HepG2 (cell line): Measurements from ENCODE around the gene ZSCAN1. TPM values are rescaled to one million over a fixed set of nuclear protein-coding genes. Genes with fewer than 3 reads are reported as not detected.

ENCODE experiments used
- AGO2 ChIP-seq: fragments of 200-400 bp; formaldehyde crosslinking; optimal IDR thresholded peaks from 2 replicates; pipeline ENCODE3; 2017; ENCODE audit warnings: mild to moderate bottlenecking, low read depth, low read length, moderate library complexity
- ATRX ChIP-seq: sonication (generic); formaldehyde crosslinking; IDR thresholded peaks from 2 replicates; pipeline ENCODE4 v1.4.0; 2020; ENCODE audit warnings: missing genetic modification reagents, borderline replicate concordance
- ELF4 ChIP-seq: sonication (generic); formaldehyde crosslinking; IDR thresholded peaks from 2 replicates; pipeline ENCODE4 v1.5.0; 2020; ENCODE audit warnings: missing genetic modification reagents, mild to moderate bottlenecking, moderate library complexity, borderline replicate concordance
- ELK4 ChIP-seq: sonication (generic); formaldehyde crosslinking; IDR thresholded peaks from 2 replicates; pipeline ENCODE4 v1.9.0; 2021; ENCODE audit warnings: missing genetic modification reagents, borderline replicate concordance
- FOSL2 ChIP-seq: sonication (generic); formaldehyde crosslinking; IDR thresholded peaks from 2 replicates; pipeline ENCODE4 v1.4.0; 2020; ENCODE audit warnings: missing genetic modification reagents
- HDAC6 ChIP-seq: fragments of 200-600 bp; sonication (generic); IDR thresholded peaks from 2 replicates; pipeline ENCODE4 v1.7.0; 2017; ENCODE audit warnings: mild to moderate bottlenecking, antibody characterized with exemption, low read length, low read depth
- MYPOP ChIP-seq: sonication (generic); formaldehyde crosslinking; IDR thresholded peaks from 2 replicates; pipeline ENCODE4 v1.8.1; 2023; ENCODE audit warnings: mild to moderate bottlenecking, moderate library complexity, missing genetic modification reagents
- NFAT5 ChIP-seq: sonication (generic); formaldehyde crosslinking; IDR thresholded peaks from 2 replicates; pipeline ENCODE4 v1.4.0; 2020; ENCODE audit warnings: missing genetic modification reagents
- NR2F6 ChIP-seq, 2 experiments: IDR thresholded peaks; 2 replicates each; pipeline ENCODE4 v1.6.1; 2016; ENCODE audit warnings: antibody characterized with exemption in 1 of 2, mild to moderate bottlenecking in 1 of 2
- PAX8 ChIP-seq: sonication (generic); formaldehyde crosslinking; IDR thresholded peaks from 2 replicates; pipeline ENCODE4 v1.8.0; 2022; ENCODE audit warnings: mild to moderate bottlenecking, missing genetic modification reagents, borderline replicate concordance
- REL ChIP-seq: sonication (generic); formaldehyde crosslinking; conservative IDR thresholded peaks from 2 replicates; pipeline ENCODE4 v1.8.0; 2022; ENCODE audit warnings: mild to moderate bottlenecking, missing genetic modification reagents, moderate library complexity
- SALL2 ChIP-seq: sonication (generic); formaldehyde crosslinking; IDR thresholded peaks from 2 replicates; pipeline ENCODE4 v1.8.1; 2023; ENCODE audit warnings: mild to moderate bottlenecking, missing genetic modification reagents, inconsistent platforms
- ZFP36 ChIP-seq: fragments of 150-350 bp; IDR thresholded peaks from 2 replicates; pipeline ENCODE4 v1.6.1; 2018; ENCODE audit warnings: borderline replicate concordance, low read length, low read depth; ENCODE audit not compliant: partially characterized antibody
- ZNF235 ChIP-seq: sonication (generic); formaldehyde crosslinking; IDR thresholded peaks from 2 replicates; pipeline ENCODE4 v1.8.1; 2023; ENCODE audit warnings: mild to moderate bottlenecking, missing genetic modification reagents, borderline replicate concordance
- ZNF432 ChIP-seq: sonication (generic); formaldehyde crosslinking; IDR thresholded peaks from 2 replicates; pipeline ENCODE4 v1.5.0; 2020; ENCODE audit warnings: missing genetic modification reagents, mild to moderate bottlenecking, borderline replicate concordance
- ZNF570 ChIP-seq: sonication (generic); formaldehyde crosslinking; IDR thresholded peaks from 2 replicates; pipeline ENCODE4 v1.4.0; 2020; ENCODE audit warnings: mild to moderate bottlenecking, missing genetic modification reagents, borderline replicate concordance
- ZNF790 ChIP-seq: sonication (generic); formaldehyde crosslinking; IDR thresholded peaks from 2 replicates; pipeline ENCODE4 v1.8.0; 2022; ENCODE audit warnings: missing genetic modification reagents, mild to moderate bottlenecking, borderline replicate concordance
- ZNF841 ChIP-seq: sonication (generic); formaldehyde crosslinking; IDR thresholded peaks from 2 replicates; pipeline ENCODE4 v1.8.1; 2023; ENCODE audit warnings: missing genetic modification reagents, borderline replicate concordance
- polyA plus RNA-seq, 8 experiments: library from polyadenylated mRNA; depleted of rRNA in 3 of 8; stranded (reverse) in 7 of 8; unstranded in 1 of 8; fragments of >200 nt; fragmentation: Illumina TruSeq in 4 of 8; extraction: Trizol in 4 of 8; gene quantifications; 2 replicates each; pipeline versions ENCODE4 v1.2.1 to v1.2.3, GENCODE V29; 2011 to 2016; ENCODE audit warnings: low read depth in 4 of 8, missing spikeins in 1 of 8, mixed read lengths in 1 of 8; ENCODE audit not compliant: insufficient read depth in 1 of 8
- total RNA-seq, 5 experiments: library from RNA; depleted of rRNA; stranded (reverse); fragments of >200 nt; fragmentation: Illumina TruSeq; extraction: Trizol; gene quantifications; 2 replicates each; pipeline ENCODE4 v1.2.3, GENCODE V29; 2016; ENCODE audit warnings: low read depth in 1 of 5
- TF ChIP-seq, protein P1 (sequence below): sonication (generic); formaldehyde crosslinking; IDR thresholded peaks from 2 replicates; pipeline ENCODE4 v1.5.1; 2020; ENCODE audit warnings: mild to moderate bottlenecking, moderate library complexity, missing genetic modification reagents
- TF ChIP-seq, protein P2 (sequence below): sonication (generic); formaldehyde crosslinking; IDR thresholded peaks from 2 replicates; pipeline ENCODE4 v1.5.0; 2020; ENCODE audit warnings: missing genetic modification reagents, mild to moderate bottlenecking, borderline replicate concordance

Gene ZSCAN1
- total and polyA plus RNA-seq, 2 of the 13 experiments (the other 11 are each of a cell fraction or from before 2014, with no cell fraction given) = not detected

DNA sequence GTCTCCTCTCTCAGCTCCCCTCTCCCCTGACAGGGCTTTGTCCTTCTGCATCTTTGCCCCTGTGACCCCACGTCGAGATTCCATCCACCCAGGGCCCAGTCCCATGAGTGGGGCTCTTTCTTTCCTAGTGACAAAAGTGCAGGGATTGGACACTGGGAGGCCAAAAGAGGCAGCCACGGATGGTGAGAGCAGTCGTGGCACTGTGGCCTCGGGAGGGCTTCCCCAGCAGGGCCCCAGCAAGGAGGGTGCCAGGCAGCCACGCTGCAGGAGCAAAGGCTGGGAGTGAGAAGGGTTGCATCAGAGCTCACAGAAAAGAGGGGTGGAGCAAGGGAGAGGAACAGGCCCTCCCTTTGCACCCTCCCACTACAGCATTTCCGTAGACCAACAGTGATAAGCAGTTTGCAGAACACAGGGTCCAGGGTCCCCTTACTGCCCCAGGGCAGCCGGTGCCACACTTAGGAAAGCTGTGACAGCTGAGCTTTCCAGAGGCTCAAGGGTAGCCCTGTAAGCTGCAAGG is 4.9 kb downstream of the ZSCAN1 start (continued):
- TF ChIP-seq MYPOP (CRISPR knock-in tag) (no peak), ZNF841 (CRISPR knock-in tag) (no peak), SALL2 (CRISPR knock-in tag) (no peak), PAX8 (CRISPR knock-in tag) (no peak), HDAC6 (no peak), FOSL2 (CRISPR knock-in tag) (no peak; the same call in 1 of the 2 replicates), REL (CRISPR knock-in tag) (no peak), ZNF432 (CRISPR knock-in tag) (no peak), ZNF235 (CRISPR knock-in tag) (no peak), ATRX (CRISPR knock-in tag) (no peak), ZNF570 (no peak), NR2F6 (IDR thresholded peaks at IDR 0.05) (no peak), NR2F6 (CRISPR knock-in tag; IDR thresholded peaks at IDR 0.05) (no peak), ELK4 (CRISPR knock-in tag) (no peak), ELF4 (CRISPR knock-in tag) (no peak), AGO2 (no peak), NFAT5 (CRISPR knock-in tag) (no peak), ZFP36 (no peak), ZNF790 (no peak)
- TF ChIP-seq, protein P1, sequence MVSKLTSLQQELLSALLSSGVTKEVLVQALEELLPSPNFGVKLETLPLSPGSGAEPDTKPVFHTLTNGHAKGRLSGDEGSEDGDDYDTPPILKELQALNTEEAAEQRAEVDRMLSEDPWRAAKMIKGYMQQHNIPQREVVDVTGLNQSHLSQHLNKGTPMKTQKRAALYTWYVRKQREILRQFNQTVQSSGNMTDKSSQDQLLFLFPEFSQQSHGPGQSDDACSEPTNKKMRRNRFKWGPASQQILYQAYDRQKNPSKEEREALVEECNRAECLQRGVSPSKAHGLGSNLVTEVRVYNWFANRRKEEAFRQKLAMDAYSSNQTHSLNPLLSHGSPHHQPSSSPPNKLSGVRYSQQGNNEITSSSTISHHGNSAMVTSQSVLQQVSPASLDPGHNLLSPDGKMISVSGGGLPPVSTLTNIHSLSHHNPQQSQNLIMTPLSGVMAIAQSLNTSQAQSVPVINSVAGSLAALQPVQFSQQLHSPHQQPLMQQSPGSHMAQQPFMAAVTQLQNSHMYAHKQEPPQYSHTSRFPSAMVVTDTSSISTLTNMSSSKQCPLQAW (CRISPR knock-in tag) = no peak
- TF ChIP-seq, protein P2, sequence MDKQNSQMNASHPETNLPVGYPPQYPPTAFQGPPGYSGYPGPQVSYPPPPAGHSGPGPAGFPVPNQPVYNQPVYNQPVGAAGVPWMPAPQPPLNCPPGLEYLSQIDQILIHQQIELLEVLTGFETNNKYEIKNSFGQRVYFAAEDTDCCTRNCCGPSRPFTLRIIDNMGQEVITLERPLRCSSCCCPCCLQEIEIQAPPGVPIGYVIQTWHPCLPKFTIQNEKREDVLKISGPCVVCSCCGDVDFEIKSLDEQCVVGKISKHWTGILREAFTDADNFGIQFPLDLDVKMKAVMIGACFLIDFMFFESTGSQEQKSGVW (CRISPR knock-in tag) = no peak
